IMR-90 (cell line): ENCODE data around the gene CSF2RB.

Source experiments
- POLR2A ChIP-seq: IDR thresholded peaks from 2 replicates; pipeline ENCODE4 v1.6.1; 2012; ENCODE audit warnings: mild to moderate bottlenecking, low read depth, low read length
- TF ChIP-seq, protein P1 (sequence below): conservative IDR thresholded peaks from 2 replicates; pipeline ENCODE4 v1.5.1; 2012; ENCODE audit warnings: mild to moderate bottlenecking, low read depth, low read length, improper control_type of control experiment

DNA sequence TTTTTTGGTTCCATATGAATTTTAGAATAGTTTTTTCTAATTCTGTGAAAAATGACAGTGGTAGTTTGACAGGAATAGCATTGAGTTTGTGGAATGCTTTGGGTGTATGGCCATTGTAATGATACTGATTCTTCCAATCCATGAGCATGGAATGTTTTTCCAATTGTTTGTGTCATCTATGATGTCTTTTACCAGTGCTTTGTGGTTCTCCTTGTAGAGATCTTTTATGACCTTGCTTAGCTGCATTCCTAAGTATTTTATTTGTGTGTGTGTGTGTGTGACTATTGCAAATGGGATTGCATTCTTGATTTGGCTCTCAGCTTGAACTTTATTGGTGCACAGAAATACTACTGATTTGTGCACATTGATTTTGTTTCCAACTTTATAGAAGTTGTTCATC is 3.0 kb upstream of the CSF2RB start:
- TF ChIP-seq, protein P1, sequence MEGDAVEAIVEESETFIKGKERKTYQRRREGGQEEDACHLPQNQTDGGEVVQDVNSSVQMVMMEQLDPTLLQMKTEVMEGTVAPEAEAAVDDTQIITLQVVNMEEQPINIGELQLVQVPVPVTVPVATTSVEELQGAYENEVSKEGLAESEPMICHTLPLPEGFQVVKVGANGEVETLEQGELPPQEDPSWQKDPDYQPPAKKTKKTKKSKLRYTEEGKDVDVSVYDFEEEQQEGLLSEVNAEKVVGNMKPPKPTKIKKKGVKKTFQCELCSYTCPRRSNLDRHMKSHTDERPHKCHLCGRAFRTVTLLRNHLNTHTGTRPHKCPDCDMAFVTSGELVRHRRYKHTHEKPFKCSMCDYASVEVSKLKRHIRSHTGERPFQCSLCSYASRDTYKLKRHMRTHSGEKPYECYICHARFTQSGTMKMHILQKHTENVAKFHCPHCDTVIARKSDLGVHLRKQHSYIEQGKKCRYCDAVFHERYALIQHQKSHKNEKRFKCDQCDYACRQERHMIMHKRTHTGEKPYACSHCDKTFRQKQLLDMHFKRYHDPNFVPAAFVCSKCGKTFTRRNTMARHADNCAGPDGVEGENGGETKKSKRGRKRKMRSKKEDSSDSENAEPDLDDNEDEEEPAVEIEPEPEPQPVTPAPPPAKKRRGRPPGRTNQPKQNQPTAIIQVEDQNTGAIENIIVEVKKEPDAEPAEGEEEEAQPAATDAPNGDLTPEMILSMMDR, result no peak
- no peak for TF ChIP-seq POLR2A
